ENCODE measurements around the gene NT5C1A.

NT5C1A gene

DNA sequence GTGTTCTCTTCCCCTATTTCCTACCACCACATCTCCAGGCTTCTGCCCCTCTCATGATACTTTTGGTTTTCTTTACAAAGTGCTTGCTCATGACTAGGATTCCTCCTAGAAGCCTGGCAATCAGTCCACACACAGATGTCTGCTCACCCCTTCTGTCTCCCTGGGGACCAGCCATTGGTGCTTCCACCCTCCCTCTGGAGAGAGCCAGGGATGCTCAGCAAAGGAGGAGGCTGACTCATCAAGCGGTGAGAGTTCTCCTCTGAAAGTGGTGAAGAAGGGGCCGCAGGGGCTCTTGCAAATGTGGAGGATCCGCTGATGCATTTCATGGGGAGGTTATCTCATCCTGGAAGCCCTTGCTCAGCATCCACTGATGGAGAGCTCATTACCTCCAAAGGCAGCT, 14.5 kb downstream of the NT5C1A start:
- no peaks in the 10 kb centered on the region for H3K79me1 ChIP-seq (replicated peaks; ENCODE audit: low read length, poor library complexity, severe bottlenecking)
- no peak overlapping the region for H2BK5ac ChIP-seq (ENCODE audit: low read depth, low read length, poor library complexity, severe bottlenecking)
- no peak overlapping the region for H3K27ac ChIP-seq (ENCODE audit: low read length, poor library complexity, severe bottlenecking)
- no peak overlapping the region for H3K18ac ChIP-seq (ENCODE audit: low read depth in 1 of 2, low read length in 2 of 2)
- no peak overlapping the region for H4K91ac ChIP-seq (ENCODE audit: low read length)
- no peak overlapping the region for H3K4me3 ChIP-seq (ENCODE audit: insufficient read depth in 1 of 2, low read depth in 1 of 2, low read length in 2 of 2)
- no peaks in the 10 kb centered on the region for H3K36me3 ChIP-seq (ENCODE audit: control insufficient read depth in 1 of 2, insufficient read depth in 2 of 2, low read depth in 1 of 2, low read length in 2 of 2)
- no peak overlapping the region for H3K23ac ChIP-seq (ENCODE audit: low read length in 2 of 2)
- no peak overlapping the region for H3K4ac ChIP-seq (ENCODE audit: low read depth in 1 of 2, low read length in 2 of 2)
- H3K27me3 ChIP-seq (ENCODE audit: control insufficient read depth in 1 of 2, insufficient read depth in 1 of 2, low read length in 2 of 2): peaks cover 77 to 80% of the 10 kb centered on the region in 2 experiments
- H3K14ac ChIP-seq (ENCODE audit: low read length in 2 of 2): no peak overlapping the region
- no peak overlapping the region for H2BK12ac ChIP-seq (ENCODE audit: low read length in 2 of 2)
- no peak overlapping the region for H2AK5ac ChIP-seq (ENCODE audit: low read length, severe bottlenecking)
- no peak overlapping the region for H3K9ac ChIP-seq (ENCODE audit: low read length)
- H4K8ac ChIP-seq (ENCODE audit: low read length): no peak overlapping the region
- no peaks in the 10 kb centered on the region for H3K9me3 ChIP-seq (ENCODE audit: control insufficient read depth, low read length)
- 36% methylated on average over 2 of the region's 3 CpGs for WGBS
- DNase-seq: peak; percentile 54
- H2BK15ac ChIP-seq (ENCODE audit: low read depth, poor library complexity, severe bottlenecking): no peak overlapping the region
- H3K4me2 ChIP-seq (ENCODE audit: low read length, poor library complexity, severe bottlenecking): no peak overlapping the region
- H2BK120ac ChIP-seq (ENCODE audit: low read depth, low read length): no peak overlapping the region
- no peak overlapping the region for H2AFZ ChIP-seq (ENCODE audit: low read depth, low read length)
- H3K4me1 ChIP-seq (ENCODE audit: control insufficient read depth, insufficient read depth, low read depth, low read length): no peaks in the 10 kb centered on the region

GRCh38 chr1:39656391-39656790, 15.5 kb downstream of the NT5C1A start:
- H2AFZ ChIP-seq (ENCODE audit: low read depth, low read length): no peak overlapping the region
- 40% methylated on average over 2 of the region's 2 CpGs for WGBS

GRCh38 chr1:39655578-39656268, 16.2 kb downstream of the NT5C1A start:
- H3K27ac ChIP-seq (ENCODE audit: low read length, poor library complexity, severe bottlenecking): no peak overlapping the region
- no peak overlapping the region for H2AK5ac ChIP-seq (ENCODE audit: low read length, severe bottlenecking)
- no peak overlapping the region for H3K4me2 ChIP-seq (ENCODE audit: low read length, poor library complexity, severe bottlenecking)
- no peak overlapping the region for H3K9ac ChIP-seq (ENCODE audit: low read length)
- peaks cover 64 to 67% of the 10 kb centered on the region in 2 experiments for H3K27me3 ChIP-seq (ENCODE audit: control insufficient read depth in 1 of 2, insufficient read depth in 1 of 2, low read length in 2 of 2)
- H3K4me1 ChIP-seq (ENCODE audit: control insufficient read depth, insufficient read depth, low read depth, low read length): no peaks in the 10 kb centered on the region
- 78% methylated on average over 5 of the region's 5 CpGs for WGBS
- H2BK120ac ChIP-seq (ENCODE audit: low read depth, low read length): no peak overlapping the region
- no peaks in the 10 kb centered on the region for H3K36me3 ChIP-seq (ENCODE audit: control insufficient read depth in 1 of 2, insufficient read depth in 2 of 2, low read depth in 1 of 2, low read length in 2 of 2)
- no peak overlapping the region for H2BK15ac ChIP-seq (ENCODE audit: low read depth, poor library complexity, severe bottlenecking)
- H4K91ac ChIP-seq (ENCODE audit: low read length): no peak overlapping the region
- H3K4ac ChIP-seq (ENCODE audit: low read depth in 1 of 2, low read length in 2 of 2): no peak overlapping the region
- no peak overlapping the region for H4K8ac ChIP-seq (ENCODE audit: low read length)
- H2AFZ ChIP-seq (ENCODE audit: low read depth, low read length): no peak overlapping the region
- no peak overlapping the region for H3K18ac ChIP-seq (ENCODE audit: low read depth in 1 of 2, low read length in 2 of 2)
- no peaks in the 10 kb centered on the region for H3K9me3 ChIP-seq (ENCODE audit: control insufficient read depth, low read length)
- DNase-seq: no peak
- no peak overlapping the region for H3K23ac ChIP-seq (ENCODE audit: low read length in 2 of 2)
- no peak overlapping the region for H2BK5ac ChIP-seq (ENCODE audit: low read depth, low read length, poor library complexity, severe bottlenecking)
- no peaks in the 10 kb centered on the region for H3K79me1 ChIP-seq (replicated peaks; ENCODE audit: low read length, poor library complexity, severe bottlenecking)
- no peak overlapping the region for H3K4me3 ChIP-seq (ENCODE audit: insufficient read depth in 1 of 2, low read depth in 1 of 2, low read length in 2 of 2)
- no peak overlapping the region for H3K14ac ChIP-seq (ENCODE audit: low read length in 2 of 2)
- H2BK12ac ChIP-seq (ENCODE audit: low read length in 2 of 2): no peak overlapping the region

More at GRCh38 chr1:39656391-39656790, 15.5 kb downstream of the NT5C1A start:
- Histone ChIP-seq H2AK5ac (ENCODE audit: low read length, severe bottlenecking) (no peak overlapping the region), H3K79me1 (replicated peaks; ENCODE audit: low read length, poor library complexity, severe bottlenecking) (no peaks in the 10 kb centered on the region), H4K91ac (ENCODE audit: low read length) (no peak overlapping the region), H3K27me3 (ENCODE audit: control insufficient read depth in 1 of 2, insufficient read depth in 1 of 2, low read length in 2 of 2) (peaks cover 66 to 70% of the 10 kb centered on the region in 2 experiments), H3K4ac (ENCODE audit: low read depth in 1 of 2, low read length in 2 of 2) (no peak overlapping the region), H3K27ac (ENCODE audit: low read length, poor library complexity, severe bottlenecking) (no peak overlapping the region), H2BK15ac (ENCODE audit: low read depth, poor library complexity, severe bottlenecking) (no peak overlapping the region), H4K8ac (ENCODE audit: low read length) (no peak overlapping the region), H2BK12ac (ENCODE audit: low read length in 2 of 2) (no peak overlapping the region), H3K4me3 (ENCODE audit: insufficient read depth in 1 of 2, low read depth in 1 of 2, low read length in 2 of 2) (no peak overlapping the region), H3K9ac (ENCODE audit: low read length) (no peak overlapping the region), H2BK5ac (ENCODE audit: low read depth, low read length, poor library complexity, severe bottlenecking) (no peak overlapping the region), H3K14ac (ENCODE audit: low read length in 2 of 2) (no peak overlapping the region), H3K18ac (ENCODE audit: low read depth in 1 of 2, low read length in 2 of 2) (no peak overlapping the region), H3K4me1 (ENCODE audit: control insufficient read depth, insufficient read depth, low read depth, low read length) (no peaks in the 10 kb centered on the region), H3K23ac (ENCODE audit: low read length in 2 of 2) (no peak overlapping the region), H3K4me2 (ENCODE audit: low read length, poor library complexity, severe bottlenecking) (no peak overlapping the region), H2BK120ac (ENCODE audit: low read depth, low read length) (no peak overlapping the region), H3K36me3 (ENCODE audit: control insufficient read depth in 1 of 2, insufficient read depth in 2 of 2, low read depth in 1 of 2, low read length in 2 of 2) (no peaks in the 10 kb centered on the region), H3K9me3 (ENCODE audit: control insufficient read depth, low read length) (no peaks in the 10 kb centered on the region)
- DNase-seq: no peak

DNA sequence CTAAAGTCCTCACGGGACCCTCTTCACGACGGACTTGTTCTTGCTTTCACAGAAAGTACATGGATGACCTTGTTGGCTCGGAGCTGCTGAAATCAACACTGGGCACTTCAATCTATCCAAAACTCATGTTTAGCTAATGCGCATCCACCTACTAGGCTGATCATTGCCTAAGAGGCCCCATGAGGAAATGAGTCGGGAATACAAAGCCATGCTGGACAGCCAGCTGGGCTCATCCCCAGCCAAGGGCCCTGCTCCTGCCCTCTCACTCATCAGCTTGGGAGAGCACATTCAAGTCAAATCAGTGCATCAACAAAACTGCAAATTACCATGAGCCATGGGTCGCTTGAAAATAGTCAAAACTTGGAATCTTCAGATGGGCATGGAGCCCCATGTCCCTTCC, 17.6 kb downstream of the NT5C1A start:
- no peaks in the 10 kb centered on the region for H3K9me3 ChIP-seq (ENCODE audit: control insufficient read depth, low read length)
- no peak overlapping the region for H2BK120ac ChIP-seq (ENCODE audit: low read depth, low read length)
- no peak overlapping the region for H2AK5ac ChIP-seq (ENCODE audit: low read length, severe bottlenecking)
- WGBS: 84% methylated on average over 7 of the region's 7 CpGs
- DNase-seq: no peak
- no peak overlapping the region for H2BK5ac ChIP-seq (ENCODE audit: low read depth, low read length, poor library complexity, severe bottlenecking)
- H3K4me3 ChIP-seq (ENCODE audit: insufficient read depth in 1 of 2, low read depth in 1 of 2, low read length in 2 of 2): no peak overlapping the region
- no peak overlapping the region for H4K91ac ChIP-seq (ENCODE audit: low read length)
- no peaks in the 10 kb centered on the region for H3K79me1 ChIP-seq (replicated peaks; ENCODE audit: low read length, poor library complexity, severe bottlenecking)
- H3K9ac ChIP-seq (ENCODE audit: low read length): no peak overlapping the region
- no peaks in the 10 kb centered on the region for H3K36me3 ChIP-seq (ENCODE audit: control insufficient read depth in 1 of 2, insufficient read depth in 2 of 2, low read depth in 1 of 2, low read length in 2 of 2)
- no peaks in the 10 kb centered on the region for H3K4me1 ChIP-seq (ENCODE audit: control insufficient read depth, insufficient read depth, low read depth, low read length)
- H3K4me2 ChIP-seq (ENCODE audit: low read length, poor library complexity, severe bottlenecking): no peak overlapping the region
- no peak overlapping the region for H3K14ac ChIP-seq (ENCODE audit: low read length in 2 of 2)
- H3K18ac ChIP-seq (ENCODE audit: low read depth in 1 of 2, low read length in 2 of 2): no peak overlapping the region
- H3K23ac ChIP-seq (ENCODE audit: low read length in 2 of 2): no peak overlapping the region
- no peak overlapping the region for H2BK15ac ChIP-seq (ENCODE audit: low read depth, poor library complexity, severe bottlenecking)
- H3K27me3 ChIP-seq (ENCODE audit: control insufficient read depth in 1 of 2, insufficient read depth in 1 of 2, low read length in 2 of 2): peaks cover 58 to 62% of the 10 kb centered on the region in 2 experiments
- H3K4ac ChIP-seq (ENCODE audit: low read depth in 1 of 2, low read length in 2 of 2): no peak overlapping the region
- H2AFZ ChIP-seq (ENCODE audit: low read depth, low read length): no peak overlapping the region
- H2BK12ac ChIP-seq (ENCODE audit: low read length in 2 of 2): no peak overlapping the region
- no peak overlapping the region for H3K27ac ChIP-seq (ENCODE audit: low read length, poor library complexity, severe bottlenecking)
- H4K8ac ChIP-seq (ENCODE audit: low read length): no peak overlapping the region
